Activated naive CD4-positive, alpha-beta T cell treated with anti-CD3 and anti-CD28 coated beads, Interleukin-2, amount 10 ng/mL, durations not matched to agents 7 days and 5 days (primary cell): ENCODE data around the gene SMG1.
A peak's percentile ranks its signal among the peaks of the same experiment; 100 is the strongest.
"Not testable (repeated sequence)": the region's sequence is repeated elsewhere in the genome, so short reads cannot be mapped to it uniquely, and the experiment has no call there.

Experiments used
- CTCF ChIA-PET: fragments of 350-600 bp; sonication (Branson Sonifier 250); formaldehyde crosslinking; loops from one replicate; lab custom pipeline; 2021; ENCODE audit warnings: antibody characterized with exemption; lab: Charles Lee
- DNase-seq: peaks from one replicate; pipeline ENCODE4 v3.0.0-alpha.2; 2020
- H3K27ac Mint-ChIP-seq: one replicate; pipeline ENCODE4 v1.8.0; 2021; ENCODE audit warnings: mild to moderate bottlenecking, moderate library complexity, mixed read lengths
- H3K27me3 Mint-ChIP-seq: one replicate; pipeline ENCODE4 v1.8.0; 2021; ENCODE audit warnings: mild to moderate bottlenecking, mixed read lengths
- H3K36me3 Mint-ChIP-seq: one replicate; pipeline ENCODE4 v1.8.0; 2021; ENCODE audit warnings: mixed read lengths
- H3K4me1 Mint-ChIP-seq: one replicate; pipeline ENCODE4 v1.8.0; 2021; ENCODE audit warnings: mixed read lengths
- H3K4me3 Mint-ChIP-seq: one replicate; pipeline ENCODE4 v1.8.0; 2021; ENCODE audit warnings: mild to moderate bottlenecking, moderate library complexity, mixed read lengths
- H3K9me3 Mint-ChIP-seq: one replicate; pipeline ENCODE4 v1.8.0; 2021; ENCODE audit warnings: mixed read lengths

Gene SMG1

DNA sequence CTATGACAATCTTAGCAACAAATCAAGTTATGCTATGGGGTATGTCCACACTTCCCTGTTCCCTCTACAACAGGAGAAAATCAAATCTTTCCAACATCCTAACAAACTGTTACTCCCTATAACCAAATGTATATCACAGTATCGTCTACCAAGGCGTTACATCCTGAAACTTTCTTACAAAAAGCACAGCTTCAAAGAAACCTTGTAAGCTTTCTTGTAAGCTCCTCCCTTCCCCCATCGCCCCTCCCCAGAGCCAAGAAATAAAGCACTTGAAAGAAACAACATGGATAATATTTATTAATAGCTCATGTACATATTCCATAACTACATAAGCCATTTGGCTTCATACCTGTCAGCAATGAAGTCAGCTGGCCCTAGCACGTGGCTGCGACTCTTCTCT is 2.3 kb downstream of the SMG1 start:
- H3K27me3 Mint-ChIP-seq, CTCF ChIA-PET, H3K9me3 Mint-ChIP-seq: not testable (repeated sequence)
- Mint-ChIP-seq H3K4me1 (peaks cover 44% of the 10 kb centered on the region), H3K27ac (peak overlapping the region; percentile 98), H3K4me3 (peak overlapping the region; percentile 99), H3K36me3 (peaks cover 16% of the 10 kb centered on the region)
- peak; percentile 46 for DNase-seq

DNA sequence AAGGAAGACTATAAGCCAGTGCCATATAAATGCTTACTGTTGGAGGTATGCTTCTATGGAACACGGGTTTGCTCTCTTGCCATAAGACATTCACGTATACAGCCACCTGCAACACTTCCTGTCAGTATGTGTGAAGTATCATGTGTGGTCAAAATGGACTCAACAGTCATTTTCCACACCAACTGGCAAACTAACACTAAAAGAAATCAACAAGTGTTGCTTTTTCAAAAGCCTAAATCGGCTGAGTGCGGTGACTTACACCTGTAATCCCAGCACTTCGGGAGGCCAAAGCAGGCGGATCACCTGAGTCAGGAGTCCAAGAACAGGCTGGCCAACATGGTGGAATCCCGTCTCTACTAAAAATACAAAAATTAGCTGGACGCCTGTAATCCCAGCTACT is 3.1 kb downstream of the SMG1 start:
- Mint-ChIP-seq H3K36me3 (peaks cover 16% of the 10 kb centered on the region), H3K27ac (peak overlapping the region; percentile 98), H3K4me3 (peak overlapping the region; percentile 99), H3K4me1 (peaks cover 48% of the 10 kb centered on the region)
- H3K27me3 Mint-ChIP-seq, DNase-seq, CTCF ChIA-PET, H3K9me3 Mint-ChIP-seq: not testable (repeated sequence)

DNA sequence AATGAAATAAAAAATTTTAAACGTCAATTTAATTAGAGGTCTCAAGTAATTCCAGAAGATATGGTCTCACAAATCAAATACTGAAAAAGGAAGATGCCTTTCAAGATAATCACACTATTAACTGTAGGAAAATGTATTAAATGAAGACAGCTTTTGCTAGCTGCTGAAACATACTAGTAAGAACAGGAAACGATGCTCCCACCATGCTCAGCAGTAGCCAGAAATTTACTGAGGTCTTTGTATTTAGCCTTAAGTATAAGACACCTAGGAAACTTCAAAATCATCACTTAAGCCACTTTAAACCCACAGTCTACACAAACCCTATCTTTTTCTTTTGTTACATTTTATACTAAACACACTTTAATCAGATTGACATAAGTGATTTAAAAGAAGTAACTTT is 16.6 kb downstream of the SMG1 start:
- H3K4me3 Mint-ChIP-seq, H3K27me3 Mint-ChIP-seq, H3K27ac Mint-ChIP-seq, DNase-seq, H3K9me3 Mint-ChIP-seq, CTCF ChIA-PET: not testable (repeated sequence)
- H3K4me1 Mint-ChIP-seq = peaks cover 17% of the 10 kb centered on the region
- peaks cover 15% of the 10 kb centered on the region for H3K36me3 Mint-ChIP-seq

DNA sequence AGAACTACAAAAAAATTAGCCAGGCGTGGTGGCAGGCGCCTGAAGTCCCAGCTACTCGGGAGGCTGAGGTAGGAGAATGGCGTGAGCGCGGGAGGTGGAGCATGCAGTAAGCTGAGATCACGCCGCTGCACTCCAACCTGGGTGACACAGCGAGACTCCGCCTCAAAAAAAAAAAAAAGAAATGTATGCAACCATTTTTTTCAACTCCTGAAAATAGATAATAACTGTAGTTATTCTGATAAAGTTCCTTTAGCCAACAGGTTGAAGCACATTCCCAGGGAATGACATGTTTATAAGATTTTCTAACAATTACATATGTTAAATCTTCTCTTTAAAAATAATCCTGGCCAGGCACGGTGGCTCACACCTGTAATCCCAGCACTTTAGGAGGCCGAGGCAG is 17.5 kb downstream of the SMG1 start:
- H3K27me3 Mint-ChIP-seq, H3K9me3 Mint-ChIP-seq, CTCF ChIA-PET, H3K27ac Mint-ChIP-seq, H3K4me3 Mint-ChIP-seq, DNase-seq: not testable (repeated sequence)
- Mint-ChIP-seq H3K36me3 (peaks cover 15% of the 10 kb centered on the region), H3K4me1 (peaks cover 17% of the 10 kb centered on the region)

DNA sequence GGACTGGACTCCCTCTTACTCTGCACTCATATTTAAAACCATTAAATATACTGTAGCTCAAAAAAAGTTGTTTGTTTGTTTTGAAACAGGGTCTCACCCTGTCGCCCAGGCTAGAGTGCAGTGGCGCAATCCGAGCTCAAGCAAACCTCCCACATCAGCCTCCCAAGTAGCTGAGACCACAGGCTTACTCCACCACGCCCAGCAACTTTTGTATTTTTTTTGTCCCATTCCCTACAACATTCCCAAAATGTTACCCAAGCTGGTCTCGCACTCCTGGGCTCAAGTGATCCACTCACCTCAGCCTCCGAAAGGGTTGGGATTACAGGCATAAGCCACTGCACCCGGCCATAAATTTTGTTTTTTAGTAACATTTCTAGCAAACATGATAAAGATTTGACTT is 23.4 kb downstream of the SMG1 start:
- H3K27me3 Mint-ChIP-seq, CTCF ChIA-PET, H3K27ac Mint-ChIP-seq, H3K4me3 Mint-ChIP-seq, H3K36me3 Mint-ChIP-seq, H3K9me3 Mint-ChIP-seq, DNase-seq: not testable (repeated sequence)
- H3K4me1 Mint-ChIP-seq = peaks cover 44% of the 10 kb centered on the region

DNA sequence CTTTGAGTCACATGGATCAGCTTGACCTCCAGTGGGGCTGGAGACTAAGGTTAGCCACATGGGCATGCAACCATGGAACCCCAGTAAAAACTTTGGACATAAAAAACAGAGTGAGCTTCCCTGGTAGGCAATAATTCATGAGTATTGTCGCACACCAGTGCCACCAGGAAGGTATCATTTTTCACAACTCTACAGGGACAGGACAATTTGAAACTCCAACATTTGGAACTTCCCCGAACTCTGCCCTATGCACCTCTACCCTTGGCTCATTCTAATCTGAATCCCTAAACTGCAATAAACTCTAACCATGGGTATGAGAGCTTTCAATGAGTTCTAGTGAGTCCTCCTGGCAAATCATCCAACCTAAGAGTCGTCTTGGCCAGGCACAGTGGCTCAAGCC is 24.2 kb downstream of the SMG1 start:
- H3K27ac Mint-ChIP-seq, H3K36me3 Mint-ChIP-seq, H3K4me3 Mint-ChIP-seq, H3K9me3 Mint-ChIP-seq, H3K27me3 Mint-ChIP-seq, CTCF ChIA-PET, DNase-seq: not testable (repeated sequence)
- H3K4me1 Mint-ChIP-seq = peaks cover 43% of the 10 kb centered on the region

DNA sequence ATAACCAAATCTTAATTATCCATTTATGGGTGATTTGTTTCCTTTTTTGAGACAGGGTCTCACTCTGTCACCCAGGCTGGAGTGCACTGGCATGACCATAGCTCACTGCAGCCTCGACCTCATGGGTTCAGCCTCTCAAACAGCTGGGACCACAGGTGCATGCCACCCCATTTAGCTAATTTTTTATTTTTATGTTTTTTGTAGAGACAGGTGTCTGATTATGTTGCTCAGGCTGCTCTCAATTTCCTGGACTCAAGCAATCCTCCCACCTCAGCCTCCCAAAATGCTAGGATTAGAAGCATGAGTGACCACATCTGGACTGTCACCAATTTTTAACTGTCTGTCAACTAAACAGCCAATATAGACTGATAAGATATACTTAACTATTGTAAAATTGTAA is 25.0 kb downstream of the SMG1 start:
- H3K27ac Mint-ChIP-seq, DNase-seq, H3K4me3 Mint-ChIP-seq, H3K27me3 Mint-ChIP-seq, CTCF ChIA-PET, H3K36me3 Mint-ChIP-seq, H3K9me3 Mint-ChIP-seq: not testable (repeated sequence)
- peaks cover 40% of the 10 kb centered on the region for H3K4me1 Mint-ChIP-seq

DNA sequence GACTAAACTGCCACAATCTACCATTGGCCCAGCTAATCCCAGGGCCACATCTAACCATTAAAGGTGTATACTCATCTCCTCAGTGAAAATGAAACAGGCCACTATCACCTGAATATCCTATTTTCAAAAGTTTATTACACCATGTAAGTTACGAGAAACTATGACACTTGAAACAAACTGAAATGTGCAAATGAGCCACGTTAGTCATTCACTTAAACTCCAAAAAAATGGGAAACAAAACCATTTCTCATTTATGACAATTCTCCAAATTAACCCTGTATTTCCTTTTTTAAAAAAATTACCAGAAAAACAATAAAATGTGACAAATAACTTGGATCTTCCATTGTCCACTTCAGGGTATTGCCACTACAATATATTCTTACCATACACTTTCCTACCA is 41.8 kb downstream of the SMG1 start:
- H3K27ac Mint-ChIP-seq, H3K9me3 Mint-ChIP-seq, H3K27me3 Mint-ChIP-seq, CTCF ChIA-PET, H3K4me3 Mint-ChIP-seq, H3K4me1 Mint-ChIP-seq, DNase-seq: not testable (repeated sequence)
- peaks cover 21% of the 10 kb centered on the region for H3K36me3 Mint-ChIP-seq

DNA sequence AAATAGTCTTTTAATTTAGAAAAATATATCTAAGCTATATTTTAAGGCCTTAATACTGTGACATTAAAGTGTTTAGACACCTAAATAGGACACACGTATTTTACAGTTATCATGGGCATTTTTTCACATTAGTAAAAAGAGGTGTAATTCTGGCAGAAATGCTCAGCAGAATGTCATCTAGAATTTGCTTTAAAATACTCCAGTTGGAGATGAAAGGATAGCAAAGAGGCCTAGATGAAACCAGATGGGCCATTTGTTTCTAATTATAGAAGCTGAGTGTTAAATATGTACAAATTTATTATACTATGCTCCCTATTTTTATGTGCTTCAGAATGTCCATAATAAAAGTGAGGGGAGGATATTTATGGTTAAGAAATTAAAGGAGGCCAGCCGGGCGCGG is 48.5 kb downstream of the SMG1 start:
- H3K36me3 Mint-ChIP-seq = peaks cover 29% of the 10 kb centered on the region
- H3K27ac Mint-ChIP-seq, H3K9me3 Mint-ChIP-seq, H3K4me1 Mint-ChIP-seq, DNase-seq, H3K4me3 Mint-ChIP-seq, CTCF ChIA-PET, H3K27me3 Mint-ChIP-seq: not testable (repeated sequence)

DNA sequence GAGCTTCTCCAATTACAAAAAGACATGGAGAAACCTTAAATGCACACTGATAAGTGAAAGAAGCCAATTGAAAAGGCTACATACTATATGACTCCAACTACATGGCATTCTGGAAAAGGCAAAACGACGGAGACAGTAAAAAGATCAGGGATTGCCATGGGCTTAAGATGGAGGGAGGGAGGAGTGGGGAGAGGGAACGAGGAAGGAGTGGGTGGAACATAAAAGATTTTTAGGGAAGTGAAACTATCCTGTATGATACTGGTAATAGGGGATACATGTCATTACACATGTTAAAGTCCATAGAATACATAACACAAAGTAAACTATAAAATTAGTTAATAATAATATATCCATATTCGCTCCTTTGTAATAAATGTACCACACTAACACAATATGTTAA is 48.9 kb downstream of the SMG1 start:
- H3K27ac Mint-ChIP-seq, DNase-seq, H3K4me3 Mint-ChIP-seq, H3K27me3 Mint-ChIP-seq, H3K4me1 Mint-ChIP-seq, CTCF ChIA-PET, H3K9me3 Mint-ChIP-seq: not testable (repeated sequence)
- peaks cover 31% of the 10 kb centered on the region for H3K36me3 Mint-ChIP-seq

DNA sequence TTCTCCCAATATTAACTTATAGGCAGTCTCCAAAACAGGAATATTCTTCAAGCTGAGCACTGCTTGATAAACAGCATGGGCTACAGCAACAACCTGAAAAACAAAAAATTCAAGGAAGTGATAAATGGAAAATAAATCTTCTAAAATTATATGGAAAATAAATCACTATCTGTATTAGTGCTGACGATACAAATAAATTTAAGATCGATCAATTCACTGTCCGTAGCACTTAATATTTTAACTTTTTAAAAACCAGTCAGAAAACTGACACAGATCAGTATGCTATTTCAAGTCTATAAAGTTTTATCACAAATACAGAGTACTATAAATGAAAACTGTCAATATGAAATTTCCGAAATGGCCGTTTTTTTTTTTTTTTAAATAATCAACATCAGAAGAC is 49.9 kb downstream of the SMG1 start:
- H3K9me3 Mint-ChIP-seq, CTCF ChIA-PET, H3K27me3 Mint-ChIP-seq, H3K4me1 Mint-ChIP-seq, H3K4me3 Mint-ChIP-seq, DNase-seq, H3K27ac Mint-ChIP-seq: not testable (repeated sequence)
- peaks cover 31% of the 10 kb centered on the region for H3K36me3 Mint-ChIP-seq

DNA sequence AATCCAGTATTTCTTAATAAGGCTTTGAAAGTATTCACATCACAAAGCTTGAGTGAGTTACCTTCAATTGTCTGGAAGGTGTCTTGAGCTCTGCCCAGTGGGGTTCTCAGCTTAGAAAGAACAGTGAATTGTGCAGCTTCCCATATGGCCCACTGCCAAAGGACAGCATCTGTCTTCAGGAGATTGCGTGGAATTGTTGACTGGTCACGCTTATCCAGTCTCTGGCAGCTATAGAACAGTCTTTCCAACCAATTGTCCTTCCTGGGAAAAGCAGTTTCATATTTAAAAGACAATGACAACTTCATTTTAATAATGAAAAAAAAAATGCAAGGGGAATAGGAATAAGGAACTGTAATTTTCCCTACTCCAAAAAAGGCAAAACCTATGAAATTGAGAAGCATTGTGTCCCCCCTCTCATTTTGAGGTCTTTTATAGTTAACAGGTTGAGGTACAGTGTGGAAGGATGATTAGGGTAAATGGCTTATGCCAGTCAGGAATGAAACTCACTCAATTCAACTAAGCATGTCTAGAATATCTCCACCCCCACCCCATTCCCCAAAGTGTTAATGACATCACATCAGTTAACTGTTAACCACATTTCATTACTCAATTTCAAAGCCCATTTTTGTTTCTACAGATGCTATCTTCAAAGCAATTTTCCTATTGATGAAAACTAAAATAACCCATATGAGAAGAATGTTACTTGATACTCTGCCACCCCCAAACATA is 57.0 kb downstream of the SMG1 start:
- H3K4me3 Mint-ChIP-seq, H3K9me3 Mint-ChIP-seq, H3K4me1 Mint-ChIP-seq, CTCF ChIA-PET, DNase-seq, H3K27ac Mint-ChIP-seq, H3K27me3 Mint-ChIP-seq: not testable (repeated sequence)
- H3K36me3 Mint-ChIP-seq = peaks cover 32% of the 10 kb centered on the region

DNA sequence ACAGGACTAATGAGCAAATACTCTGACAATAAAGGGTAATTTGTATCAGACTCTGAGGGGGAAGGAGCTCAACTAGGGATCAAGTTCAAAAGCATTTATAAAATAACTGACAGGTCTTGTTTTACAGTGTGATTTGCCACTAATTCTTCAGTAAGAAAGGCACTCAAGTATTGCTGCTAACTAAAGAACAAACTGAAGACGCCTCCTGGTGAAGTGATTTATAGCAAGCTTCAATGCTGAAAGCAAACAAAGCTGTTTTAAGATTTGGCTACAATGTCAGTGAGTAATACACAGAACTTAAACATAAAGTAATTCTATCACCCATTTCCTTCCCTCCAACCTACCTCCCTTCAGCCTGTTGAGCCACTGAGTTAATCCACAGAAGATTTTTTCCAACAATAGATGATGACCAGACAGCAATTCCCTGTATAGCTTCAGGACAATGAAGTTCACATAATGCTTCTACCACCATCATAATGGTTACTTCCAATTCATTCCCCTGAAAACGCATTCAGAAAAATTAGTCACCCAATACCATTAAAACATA is 59.9 kb downstream of the SMG1 start:
- H3K27me3 Mint-ChIP-seq, DNase-seq, H3K4me1 Mint-ChIP-seq, H3K4me3 Mint-ChIP-seq, CTCF ChIA-PET, H3K9me3 Mint-ChIP-seq, H3K27ac Mint-ChIP-seq: not testable (repeated sequence)
- peaks cover 40% of the 10 kb centered on the region for H3K36me3 Mint-ChIP-seq

DNA sequence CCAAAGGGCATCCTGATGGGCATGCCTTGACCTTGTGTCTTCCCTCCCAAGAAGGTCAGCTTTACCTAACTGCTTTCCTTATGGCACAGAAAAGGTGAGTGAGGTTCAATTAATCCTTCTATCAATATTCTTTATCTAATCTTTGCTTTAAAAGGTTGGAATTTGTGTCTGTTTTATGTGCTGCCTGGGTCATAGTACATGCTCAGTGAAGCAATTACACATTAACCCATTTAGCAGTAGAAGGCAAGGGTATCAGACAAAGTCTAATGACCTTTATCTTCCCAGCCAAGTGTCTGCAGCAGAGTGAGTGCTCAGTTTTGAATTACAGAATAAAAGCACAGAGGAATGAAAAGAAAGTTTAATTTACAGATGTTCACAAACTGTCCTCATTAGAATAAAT is 63.3 kb downstream of the SMG1 start:
- H3K4me3 Mint-ChIP-seq, DNase-seq, H3K27me3 Mint-ChIP-seq, H3K9me3 Mint-ChIP-seq, H3K27ac Mint-ChIP-seq, CTCF ChIA-PET, H3K4me1 Mint-ChIP-seq: not testable (repeated sequence)
- peaks cover 47% of the 10 kb centered on the region for H3K36me3 Mint-ChIP-seq

DNA sequence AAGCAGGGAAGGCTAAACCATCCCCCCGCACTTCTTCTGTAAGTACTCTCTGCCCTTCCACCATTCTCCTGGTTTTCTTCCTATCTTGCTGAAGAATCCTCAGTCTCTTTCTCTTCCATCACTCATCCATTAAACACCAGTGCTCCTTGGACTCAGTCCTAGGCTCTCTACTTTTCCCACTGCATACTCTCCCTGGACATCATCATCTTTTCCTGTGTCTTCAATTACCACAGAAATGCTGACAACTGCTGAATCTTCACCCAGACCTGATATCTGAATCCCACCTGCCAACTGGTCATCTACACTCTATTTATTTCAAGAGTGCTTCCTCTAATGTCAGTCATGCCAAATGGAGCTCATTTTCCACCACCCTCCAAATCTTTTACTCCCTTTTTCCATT is 71.0 kb downstream of the SMG1 start:
- Mint-ChIP-seq H3K9me3 (no peaks in the 10 kb centered on the region), H3K36me3 (peaks cover 61% of the 10 kb centered on the region), H3K27ac (peak overlapping the region; percentile 15), H3K4me3 (no peak overlapping the region), H3K4me1 (no peaks in the 10 kb centered on the region), H3K27me3 (no peaks in the 10 kb centered on the region)
- CTCF ChIA-PET = interaction anchor here (0.8 kb wide), 1 partner anchor 9 kb away, joined by 3 read pairs; no protein-coding TSS in a partner anchor
- no peak for DNase-seq
